RPMI7951 (cell line): ENCODE measurements around the gene DPH1. TPM values are rescaled to one million over a fixed set of nuclear protein-coding genes. Genes with fewer than 3 reads are reported as not detected.

Experiments used
- DNase-seq: peaks from one replicate; pipeline ENCODE4 v3.0.0-alpha.2; 2012; ENCODE audit warnings: low read depth
- total RNA-seq: library from RNA; depleted of rRNA; stranded (reverse); fragments of >200 nt; shearing (Covaris generic); gene quantifications from 2 replicates; pipeline ENCODE4 v1.2.3, GENCODE V29; 2014

Gene DPH1
- total RNA-seq, 1 experiment from 2014 or later: 16.3 TPM

GRCh38 chr17:2027528-2028233 lies 2.3 kb upstream of the DPH1 start:
- no peak for DNase-seq

GRCh38 chr17:2028234-2028614 lies 1.7 kb upstream of the DPH1 start:
- no peak for DNase-seq

DNA sequence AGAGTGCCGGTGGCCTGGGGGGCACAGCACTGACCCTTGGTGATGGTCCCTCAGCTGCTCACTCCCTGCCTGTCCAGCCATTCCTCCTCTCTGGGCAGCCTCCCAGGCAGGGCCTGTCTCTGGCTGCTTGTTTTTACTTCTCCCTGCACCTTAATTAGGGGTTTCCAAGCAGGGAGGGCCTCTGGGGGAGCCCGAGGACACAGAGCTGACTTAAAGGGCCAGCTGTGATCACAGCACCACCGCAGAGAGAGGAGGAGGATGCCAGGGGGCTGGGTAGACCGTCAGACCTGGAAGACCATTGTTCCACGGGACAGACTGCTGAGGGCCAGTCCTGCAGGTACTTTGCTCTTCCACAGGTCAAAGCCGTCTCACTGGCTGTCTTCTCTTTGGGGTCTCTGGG lies 1.2 kb upstream of the DPH1 start:
- no peak for DNase-seq

DNA sequence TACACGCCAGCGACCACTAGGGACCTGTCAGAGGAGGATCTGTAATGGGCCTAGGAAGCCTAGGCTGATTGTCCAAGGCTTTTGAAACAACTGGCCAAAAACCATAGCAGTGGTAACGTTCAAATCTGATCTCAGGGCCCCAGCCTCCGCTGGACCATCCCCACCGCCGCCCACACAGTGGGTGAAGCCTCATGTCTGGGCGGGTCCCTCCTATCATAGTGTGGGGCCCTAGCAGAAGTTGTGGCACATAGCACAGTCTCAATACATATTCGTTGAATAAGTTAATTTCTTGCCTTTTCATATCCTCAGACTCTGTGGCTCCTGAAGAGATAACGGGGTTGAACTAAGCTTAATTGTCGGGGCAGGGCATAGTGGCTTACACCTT lies 818 bp downstream of the DPH1 start:
- no peak for DNase-seq

- no peak for DNase-seq
These were observed 3.2 kb downstream of the DPH1 start for GRCh38 chr17:2033153-2033552.

GRCh38 chr17:2034157-2034556 lies 4.2 kb downstream of the DPH1 start:
- no peak for DNase-seq

GRCh38 chr17:2034806-2035540 lies 5.0 kb downstream of the DPH1 start:
- DNase-seq: no peak

GRCh38 chr17:2035541-2036488 lies 5.9 kb downstream of the DPH1 start:
- no peak for DNase-seq

DNA sequence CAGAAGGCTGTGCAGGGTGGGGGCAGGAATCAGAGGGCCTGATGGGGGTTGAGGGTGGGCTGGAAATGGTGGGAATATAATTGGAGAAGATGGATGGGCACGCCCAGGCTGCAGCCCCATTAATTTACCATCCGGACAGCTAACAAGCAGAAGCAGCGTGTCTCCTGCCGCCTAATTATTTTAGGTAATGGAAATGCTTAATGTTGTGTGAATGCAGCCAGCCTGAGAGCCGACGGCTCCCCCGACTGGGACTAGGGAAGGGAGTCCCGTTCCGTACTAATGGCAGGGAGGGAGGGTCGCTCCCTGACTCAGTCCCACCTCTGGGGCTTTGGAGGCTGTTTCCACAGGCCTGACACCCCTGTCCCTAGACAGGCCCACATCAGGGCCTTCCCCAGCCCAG lies 7.2 kb downstream of the DPH1 start:
- DNase-seq: no peak

GRCh38 chr17:2040219-2040827 lies 10.4 kb downstream of the DPH1 start:
- no peak for DNase-seq

DNA sequence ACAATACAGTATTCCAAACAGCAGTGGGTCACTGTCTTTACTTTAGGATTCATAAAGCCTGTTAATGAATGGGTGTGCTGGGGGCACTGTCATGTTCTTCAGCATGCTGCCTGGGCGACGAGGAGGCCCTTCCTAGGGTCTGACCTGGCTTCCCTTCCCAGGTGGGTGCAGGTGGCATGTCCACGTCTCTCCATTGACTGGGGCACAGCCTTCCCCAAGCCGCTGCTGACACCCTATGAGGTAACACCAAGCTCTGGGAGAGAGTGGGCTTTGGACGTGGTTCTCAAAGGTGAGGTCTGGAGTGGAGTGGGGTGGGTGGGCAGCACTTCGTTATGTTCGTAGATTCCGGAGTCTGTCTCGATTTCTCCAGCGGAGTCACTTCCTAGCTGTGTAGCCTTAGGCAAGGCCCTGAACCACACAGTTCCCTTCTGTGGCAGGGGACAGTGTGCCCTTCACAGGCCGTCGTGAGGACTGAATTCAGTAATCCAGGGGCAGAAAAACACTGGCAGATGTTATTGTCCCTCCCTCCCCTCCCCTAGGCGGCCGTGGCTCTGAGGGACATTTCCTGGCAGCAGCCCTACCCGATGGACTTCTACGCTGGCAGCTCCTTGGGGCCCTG lies 11.1 kb downstream of the DPH1 start:
- peak; percentile 60 for DNase-seq

GRCh38 chr17:2041561-2042389 lies 11.8 kb downstream of the DPH1 start, which contains the start of gene OVCA2:
OVCA2 (plus strand) TSS chr17:2042022; CDS start chr17:2042048, 26 bp downstream.
- DNase-seq: peak; percentile 90

GRCh38 chr17:2042390-2042847 lies 12.5 kb downstream of the DPH1 start:
- DNase-seq: no peak

GRCh38 chr17:2042933-2043332 lies 13.0 kb downstream of the DPH1 start:
- DNase-seq: no peak

DNA sequence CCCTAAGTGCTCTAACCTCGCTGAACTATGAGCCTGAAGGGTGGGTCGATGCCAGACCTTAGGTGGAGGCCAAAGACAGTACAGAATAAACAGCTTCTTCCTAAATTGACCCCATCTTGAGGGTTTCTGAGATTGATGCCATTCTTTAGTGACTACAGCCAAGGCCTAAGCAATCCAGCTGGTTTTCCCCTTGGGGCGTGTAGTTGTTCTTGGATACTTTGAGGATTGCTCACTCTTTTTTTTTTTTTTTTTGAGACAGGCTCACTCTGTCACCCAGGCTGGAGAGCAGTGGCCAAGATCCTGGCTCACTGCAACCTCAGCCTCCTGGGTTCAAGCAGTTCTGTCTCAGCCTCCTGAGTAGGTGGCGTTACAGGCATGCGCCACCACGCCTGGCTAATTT lies 13.8 kb downstream of the DPH1 start:
- DNase-seq: peak; percentile 75

- no peak for DNase-seq
These were observed 14.4 kb downstream of the DPH1 start for GRCh38 chr17:2044263-2044894.

GRCh38 chr17:2047590-2047989 lies 17.6 kb downstream of the DPH1 start:
- DNase-seq: no peak

DNA sequence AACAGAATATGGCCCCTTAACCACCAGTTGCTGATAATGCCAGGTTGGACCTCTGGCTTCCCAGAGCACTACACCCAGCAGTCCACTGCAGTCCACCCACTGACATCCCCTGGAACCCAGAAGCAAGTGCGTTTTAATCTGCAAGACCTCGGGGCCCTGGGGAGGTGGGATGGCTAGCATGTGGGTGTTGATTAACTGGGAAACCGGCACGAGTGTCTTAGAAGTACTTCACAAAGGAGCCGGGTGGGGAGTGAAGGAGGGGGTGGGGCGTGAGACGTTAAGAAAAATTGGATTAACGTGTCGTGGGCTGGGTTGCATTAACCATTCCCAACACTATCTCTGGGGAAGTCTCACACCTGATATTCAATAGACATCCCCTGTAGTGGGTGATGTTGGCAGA lies 18.9 kb downstream of the DPH1 start:
- DNase-seq: no peak

DNA sequence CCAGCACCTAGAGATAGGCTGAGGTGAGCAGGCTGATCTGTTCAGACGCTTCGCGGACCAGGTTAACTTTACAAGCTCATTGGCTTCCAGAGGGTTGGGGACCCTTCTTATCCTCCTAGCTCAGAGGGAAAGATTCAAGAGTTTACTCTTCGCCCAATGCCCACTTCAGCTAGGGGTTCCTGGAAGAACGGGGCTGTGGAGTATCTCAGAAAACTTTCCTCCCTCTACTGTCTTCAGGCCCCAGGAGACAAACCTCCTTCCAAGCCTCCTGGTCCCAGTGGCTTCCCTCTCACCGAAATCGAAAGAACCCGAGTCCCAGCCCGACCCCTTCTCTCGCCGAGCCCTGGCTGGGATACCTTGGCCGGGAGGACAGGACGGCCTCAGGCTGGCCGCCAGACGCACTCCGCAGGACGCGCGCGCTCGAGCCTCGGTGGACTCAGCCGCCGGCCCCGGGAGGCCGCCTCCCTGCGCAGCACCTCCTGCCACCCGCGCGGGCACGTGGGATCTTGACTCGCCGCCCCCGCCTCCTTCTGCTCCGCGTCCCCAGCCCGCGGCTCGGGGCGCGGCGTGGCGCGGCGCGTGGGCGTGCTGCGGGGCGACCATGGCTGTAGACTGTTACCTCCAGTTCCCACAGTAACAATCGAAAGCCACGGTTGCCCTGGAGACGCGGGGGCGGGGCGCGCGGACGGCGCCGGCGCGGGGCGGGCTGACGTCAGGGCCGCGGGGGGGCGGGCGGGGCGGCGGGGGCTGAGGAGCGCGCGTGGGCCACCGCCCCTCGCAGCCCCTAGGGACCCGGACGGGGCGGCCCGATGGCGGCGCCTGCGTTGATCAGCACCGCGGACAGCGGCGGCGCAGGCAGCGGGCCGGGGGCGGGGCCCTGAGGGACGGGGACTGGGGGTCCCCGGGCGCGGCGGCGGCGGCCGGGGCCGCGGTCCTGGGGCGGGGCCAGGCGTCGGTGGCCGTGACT lies 19.7 kb downstream of the DPH1 start:
- DNase-seq: peak; percentile 76
